Activated CD4-positive, alpha-beta T cell treated with anti-CD3 and anti-CD28 coated beads for 1 hour (primary cell): ENCODE measurements around the gene SPNS3.
A peak's percentile ranks its signal among the peaks of the same experiment; 100 is the strongest.

Experiments
- DNase-seq: peaks from one replicate; pipeline ENCODE4 v3.0.0-alpha.2; 2020

Gene SPNS3

DNA sequence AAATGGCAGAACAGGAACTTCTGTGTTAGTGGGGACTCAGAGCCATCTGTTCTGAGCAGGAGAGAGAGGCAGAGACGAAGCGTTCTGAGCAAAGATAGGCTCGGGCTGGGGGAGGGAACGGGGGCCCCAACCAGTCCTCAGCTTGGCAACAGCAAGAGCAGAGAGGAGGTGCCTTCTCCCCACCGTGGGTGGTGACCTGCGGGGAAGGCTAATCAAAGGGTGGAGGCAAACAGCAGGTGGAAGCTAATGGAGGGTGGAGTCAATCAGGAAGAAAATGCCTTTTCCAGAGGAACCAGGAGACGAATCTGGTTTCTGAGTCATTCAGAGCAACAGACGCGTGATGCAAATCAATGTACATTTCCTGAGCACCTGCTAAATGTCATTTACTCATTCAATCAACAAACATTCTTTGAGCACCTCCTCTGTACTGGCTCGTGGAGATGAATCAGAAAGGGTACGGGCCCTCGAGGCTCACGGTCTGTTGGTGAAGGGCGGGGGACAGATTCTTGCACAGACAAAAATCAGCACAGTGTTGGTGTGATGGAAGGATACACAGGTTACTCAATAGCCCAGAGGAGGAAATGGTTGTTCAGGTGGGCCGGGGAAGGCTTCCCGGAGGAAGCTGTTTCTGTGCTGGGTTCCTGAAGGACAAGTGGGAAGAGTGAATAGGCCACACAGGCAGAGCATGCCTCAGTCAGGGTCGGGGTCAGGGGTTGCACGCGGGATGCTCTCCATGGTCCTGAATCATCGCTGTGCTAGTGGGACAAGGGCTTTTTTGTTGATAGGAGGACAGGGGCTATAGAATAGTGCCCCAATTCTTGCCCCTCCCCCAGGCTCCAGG is 59.2 kb downstream of the SPNS3 start:
- DNase-seq, result no peak

DNA sequence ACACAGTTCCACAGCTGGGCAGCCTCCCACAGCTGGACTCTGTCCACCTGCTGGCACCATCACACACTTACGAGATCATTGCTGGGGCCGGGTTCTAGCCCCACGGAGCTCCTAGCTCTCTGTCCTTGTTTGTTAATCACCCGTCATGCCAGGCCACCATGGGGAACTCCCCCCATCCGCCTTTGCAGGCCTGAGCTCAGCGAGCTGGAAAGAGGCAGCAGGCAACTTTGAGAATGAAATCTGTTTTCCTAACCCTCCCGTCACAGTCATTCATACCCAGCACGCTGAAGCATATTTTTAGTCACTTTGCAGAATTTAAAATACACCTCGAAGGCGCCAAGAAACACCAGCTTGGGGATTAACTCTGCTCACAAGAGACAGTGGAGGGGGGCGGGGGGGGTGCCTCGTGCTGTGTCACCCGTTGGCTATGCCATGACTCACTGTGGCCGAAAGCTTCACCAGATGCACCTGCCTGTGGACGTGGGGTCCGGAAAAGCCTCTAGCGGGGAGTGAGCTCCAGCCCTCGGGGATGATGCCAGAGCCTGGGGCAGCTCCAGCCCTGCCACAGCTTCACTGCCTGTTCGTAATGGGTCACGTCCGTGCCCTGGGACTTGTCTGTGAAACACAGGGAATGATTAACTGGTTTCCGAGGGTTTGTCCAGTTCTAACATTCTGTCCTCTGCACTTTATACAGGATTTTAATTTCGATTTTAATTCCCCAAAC is 63.5 kb downstream of the SPNS3 start:
- no peak for DNase-seq

DNA sequence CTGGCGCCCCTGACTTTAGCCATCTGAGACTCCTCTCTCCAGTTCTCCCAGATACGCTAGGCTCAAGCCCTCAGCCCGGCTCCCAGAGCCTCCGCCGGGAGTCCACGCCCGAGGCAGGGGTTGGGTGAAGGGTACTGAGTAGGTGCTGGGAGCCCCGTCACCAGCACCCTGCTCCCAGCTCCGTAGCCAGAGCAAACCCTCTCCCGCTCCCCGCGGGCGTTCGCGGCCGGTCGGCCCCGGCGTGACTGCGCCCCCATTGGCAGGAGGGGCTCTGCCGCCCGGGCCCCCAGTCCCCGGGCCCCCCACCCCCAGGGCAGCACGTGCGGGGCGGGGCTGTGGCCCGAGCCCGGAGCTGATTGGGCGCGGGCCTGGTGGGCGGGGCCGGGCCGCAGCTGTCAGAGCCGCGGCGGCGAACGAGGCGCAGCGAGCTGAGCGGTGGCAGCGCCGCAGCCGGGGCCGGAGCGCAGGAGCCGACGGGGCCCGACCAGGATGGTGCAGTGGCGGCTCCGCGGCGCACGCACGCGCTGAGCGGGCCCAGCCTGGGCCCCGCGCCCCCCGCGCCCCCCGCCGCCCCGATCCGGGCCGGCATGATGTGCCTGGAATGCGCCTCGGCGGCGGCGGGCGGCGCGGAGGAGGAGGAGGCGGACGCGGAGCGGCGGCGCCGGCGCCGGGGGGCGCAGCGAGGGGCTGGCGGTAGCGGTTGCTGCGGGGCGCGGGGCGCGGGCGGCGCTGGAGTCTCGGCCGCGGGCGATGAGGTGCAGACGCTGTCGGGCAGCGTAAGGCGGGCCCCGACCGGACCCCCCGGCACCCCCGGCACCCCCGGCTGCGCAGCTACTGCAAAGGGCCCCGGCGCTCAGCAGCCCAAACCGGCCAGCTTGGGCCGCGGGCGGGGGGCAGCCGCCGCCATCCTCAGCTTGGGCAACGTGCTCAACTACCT is 65.0 kb downstream of the SPNS3 start, which contains the start of gene SPNS2:
Gene SPNS2 (plus strand): TSS at position 421 of the 937 bp plus-strand sequence. CDS start 167 bp downstream, at position 588.
- peak; percentile 49 for DNase-seq

DNA sequence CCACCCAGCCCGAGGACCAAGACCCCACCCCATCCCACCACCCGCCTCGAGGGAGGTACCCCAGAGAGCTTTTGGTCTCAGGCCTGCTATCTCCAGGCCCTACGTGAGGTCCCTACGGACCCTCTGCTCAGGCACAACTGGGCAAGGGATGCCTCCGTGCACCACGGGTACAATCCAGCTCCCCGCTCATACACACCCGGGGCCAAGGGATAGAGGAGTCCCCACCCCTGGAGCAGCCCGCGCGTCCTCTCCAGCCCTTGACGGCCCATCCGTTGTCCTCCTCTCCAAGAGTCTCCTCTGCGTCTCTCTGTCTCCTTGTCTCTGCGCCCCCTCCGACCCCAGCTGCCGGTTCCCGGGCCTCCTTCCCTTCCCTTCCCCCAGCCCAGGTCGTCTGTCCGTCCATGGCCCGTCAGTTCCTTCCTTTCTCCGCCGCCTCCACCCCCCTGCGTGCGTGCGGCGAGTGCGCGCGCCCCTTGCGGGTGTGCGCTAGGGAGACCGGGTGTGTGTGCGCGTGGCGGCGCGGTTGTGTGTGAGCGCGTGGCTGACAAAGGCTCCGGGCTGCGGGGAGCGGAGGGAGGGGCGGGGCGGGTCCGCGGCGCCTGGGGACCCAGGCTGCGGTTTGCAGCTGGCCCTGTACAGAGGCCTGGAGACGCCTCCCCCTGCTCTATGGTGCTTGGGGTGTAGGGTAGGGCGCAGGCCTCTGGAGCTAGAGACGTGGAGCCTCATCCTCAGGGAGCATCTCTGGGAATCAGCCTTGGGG is 65.9 kb downstream of the SPNS3 start:
- no peak for DNase-seq

DNA sequence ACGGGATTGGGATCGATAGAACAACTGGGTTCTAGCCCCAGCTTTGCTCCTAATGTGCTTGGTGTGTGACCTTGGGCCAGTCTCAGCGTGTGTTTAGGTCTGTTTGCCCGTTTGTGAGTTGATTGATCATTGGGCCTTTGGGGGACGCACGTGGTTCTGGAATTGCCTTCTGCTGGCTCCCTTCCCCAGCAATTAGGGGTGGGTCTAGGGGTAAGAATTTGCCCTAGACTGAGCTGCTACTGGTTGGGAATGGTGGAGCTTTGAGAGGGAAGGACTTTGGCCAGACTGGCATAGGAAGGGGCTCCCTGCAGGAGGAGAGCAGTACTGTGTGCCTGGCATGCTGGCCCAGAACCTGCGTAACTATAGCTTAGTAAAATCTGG is 66.4 kb downstream of the SPNS3 start:
- no peak for DNase-seq

DNA sequence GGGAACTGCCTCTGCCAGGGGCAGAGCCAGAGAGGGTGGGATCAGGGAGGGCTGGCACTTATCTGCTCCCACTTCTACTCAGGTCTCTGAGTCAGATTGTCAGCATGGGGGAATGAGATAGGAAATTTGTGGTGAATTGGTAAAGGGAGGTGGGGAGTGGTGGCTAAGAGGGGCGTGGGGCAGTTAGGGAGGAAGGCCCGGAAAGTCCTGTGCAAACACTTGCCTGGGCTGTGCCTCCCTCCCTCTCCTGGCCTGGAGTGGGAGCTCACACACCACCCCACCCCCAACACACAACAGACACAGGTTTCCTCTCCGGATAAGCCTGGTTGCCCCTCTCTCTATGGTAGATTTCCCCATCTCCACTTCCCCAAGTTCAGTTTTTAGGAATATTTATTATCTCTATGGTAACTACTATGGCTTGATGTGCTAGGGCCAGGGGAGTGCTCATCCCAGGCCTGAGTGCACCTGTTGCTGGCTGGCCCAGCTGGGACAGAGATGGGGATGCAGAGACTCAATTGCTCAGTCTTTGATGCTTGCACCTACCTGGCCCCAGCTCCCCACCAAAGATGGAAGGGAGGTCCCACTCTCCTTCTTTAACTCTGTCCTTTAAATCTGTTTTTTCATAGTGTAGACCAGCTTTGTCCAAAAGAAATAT is 67.7 kb downstream of the SPNS3 start:
- no peak for DNase-seq

DNA sequence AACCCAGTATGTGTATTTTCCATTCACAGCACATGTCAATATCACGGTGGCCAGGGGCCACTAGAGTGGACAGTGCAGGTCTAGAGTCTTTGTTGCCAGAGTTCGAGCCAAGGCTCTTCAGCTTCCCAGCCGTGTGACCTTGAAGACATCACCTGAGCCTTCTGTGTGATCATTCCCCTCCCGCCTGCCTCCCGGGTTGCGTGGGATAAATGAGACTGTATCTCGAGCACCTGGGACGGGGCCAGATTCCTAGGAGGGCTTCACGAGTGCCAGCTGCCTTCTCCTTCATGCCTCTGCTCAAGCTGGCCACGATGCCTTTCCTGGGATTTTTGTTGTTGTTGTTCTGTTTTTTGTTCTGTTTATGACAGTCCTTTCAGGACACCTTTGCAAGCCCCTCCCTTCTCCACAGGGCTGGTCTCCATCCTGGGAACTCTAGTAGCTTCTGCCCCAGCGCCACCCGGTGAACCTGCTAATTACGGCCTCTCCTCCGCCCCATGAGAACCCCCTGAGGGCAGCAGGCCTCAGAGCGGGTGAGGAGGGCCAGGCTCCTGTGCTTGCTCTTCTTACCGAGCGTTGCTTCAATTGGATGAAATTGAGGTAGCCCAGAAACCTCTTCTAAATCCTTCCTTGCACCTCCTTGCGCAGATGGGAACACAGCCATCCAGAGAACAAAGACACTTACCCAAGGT is 68.9 kb downstream of the SPNS3 start:
- no peak for DNase-seq

DNA sequence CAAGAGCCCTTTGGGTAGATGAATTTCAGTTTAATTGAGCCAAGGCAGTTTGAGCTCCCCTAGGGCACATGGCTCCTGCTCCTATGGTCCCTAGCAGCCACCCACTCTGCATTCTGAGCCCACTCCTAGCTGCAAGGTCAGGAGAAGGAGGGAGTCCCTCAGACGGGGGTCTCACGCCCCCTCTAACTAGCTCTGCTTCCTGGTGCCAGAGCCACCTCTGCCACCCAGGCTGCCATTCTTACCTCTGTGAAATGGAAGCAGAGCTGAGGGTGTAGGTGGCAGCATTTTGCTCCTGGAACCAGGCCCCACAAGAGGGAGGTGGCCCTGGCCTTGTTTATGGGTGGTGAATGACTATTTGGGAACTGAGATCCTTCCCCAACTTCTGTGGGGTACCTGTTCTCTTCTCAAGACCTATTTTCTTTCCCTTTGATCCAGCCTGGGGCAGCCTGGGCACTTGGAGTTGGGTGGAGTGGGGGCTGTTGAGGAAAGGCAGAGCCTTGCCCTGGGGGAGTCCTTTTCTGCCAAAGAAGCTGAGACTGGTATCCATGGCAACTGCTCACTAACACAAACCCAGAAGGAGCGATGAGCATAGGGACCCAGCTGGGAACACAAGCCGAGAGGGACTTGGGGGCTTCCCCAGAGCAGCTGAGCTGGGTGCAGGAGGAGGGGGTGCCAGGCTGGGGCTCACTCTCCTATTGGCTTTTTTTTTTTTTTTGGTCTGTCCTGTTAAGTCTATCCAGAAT is 69.7 kb downstream of the SPNS3 start:
- DNase-seq, result no peak

DNA sequence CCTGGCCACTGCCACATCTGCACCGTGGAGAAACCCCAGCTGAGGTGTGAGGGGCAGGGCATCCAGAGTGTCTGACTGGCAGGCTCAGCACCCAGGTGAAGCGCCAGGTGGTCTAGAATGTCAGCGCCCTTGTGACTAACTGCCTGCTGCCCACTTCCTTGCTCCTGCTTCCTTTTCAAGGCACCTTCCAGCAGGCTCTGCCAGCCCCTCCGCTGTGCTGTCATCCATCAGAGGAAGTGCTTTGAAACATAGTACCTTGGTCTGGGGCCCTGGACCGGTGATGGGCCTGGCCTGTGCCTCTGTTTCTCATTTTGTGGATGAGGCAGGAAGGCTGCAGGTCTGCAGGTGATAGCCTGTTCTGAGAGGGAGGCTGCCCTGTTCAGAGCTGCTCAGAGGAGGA is 70.4 kb downstream of the SPNS3 start:
- DNase-seq, result no peak

DNA sequence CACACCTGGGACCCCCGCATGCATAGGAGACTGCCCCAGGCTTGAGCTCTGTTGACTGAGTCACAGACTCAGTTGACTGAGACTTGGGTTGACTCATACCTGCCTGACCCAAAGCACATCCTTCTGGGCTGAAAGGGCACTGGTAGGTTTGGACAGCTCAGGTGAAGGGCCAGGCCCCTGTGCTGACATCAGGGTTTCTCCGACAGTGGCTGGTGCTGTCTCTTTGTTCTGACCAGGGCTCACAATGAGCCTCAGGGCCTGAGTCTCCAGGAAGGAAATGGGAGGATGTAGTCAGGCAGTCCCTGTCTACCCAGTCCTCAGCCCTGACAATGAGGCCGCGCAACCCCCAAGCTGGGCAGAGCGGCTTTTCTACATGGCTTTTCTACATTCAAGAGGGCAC is 71.4 kb downstream of the SPNS3 start:
- no peak for DNase-seq

DNA sequence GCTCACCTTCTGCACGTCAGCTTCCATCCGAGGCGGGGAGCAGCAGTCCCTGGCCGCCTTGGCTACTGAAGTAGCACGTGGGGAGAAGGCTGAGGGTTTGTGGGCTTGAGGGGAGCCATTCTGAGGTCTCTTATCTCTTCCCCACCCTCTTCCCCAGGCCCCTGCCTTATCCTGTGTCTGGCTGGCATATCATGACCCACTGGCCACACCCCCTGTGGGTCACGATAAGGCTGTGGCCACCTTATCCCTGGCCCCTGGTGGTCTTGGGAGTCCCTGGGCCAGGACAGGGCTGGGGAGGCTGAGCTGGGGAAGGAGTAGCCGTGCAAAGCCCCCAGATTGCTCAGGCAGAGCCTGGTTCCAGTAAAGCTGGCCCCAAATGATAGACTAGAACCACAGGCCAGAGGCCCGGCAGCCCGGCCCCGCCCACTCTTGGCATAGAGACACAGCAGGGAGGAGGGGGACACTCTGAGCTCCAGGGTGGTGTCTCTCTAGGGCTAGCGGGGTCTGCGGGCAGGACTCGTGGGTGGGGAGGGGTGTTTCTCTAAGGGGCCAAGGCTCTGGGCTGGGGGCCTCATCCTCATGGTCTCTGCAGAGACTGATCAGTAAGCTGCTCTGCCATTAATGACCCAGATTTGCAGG is 72.6 kb downstream of the SPNS3 start:
- DNase-seq, result no peak

DNA sequence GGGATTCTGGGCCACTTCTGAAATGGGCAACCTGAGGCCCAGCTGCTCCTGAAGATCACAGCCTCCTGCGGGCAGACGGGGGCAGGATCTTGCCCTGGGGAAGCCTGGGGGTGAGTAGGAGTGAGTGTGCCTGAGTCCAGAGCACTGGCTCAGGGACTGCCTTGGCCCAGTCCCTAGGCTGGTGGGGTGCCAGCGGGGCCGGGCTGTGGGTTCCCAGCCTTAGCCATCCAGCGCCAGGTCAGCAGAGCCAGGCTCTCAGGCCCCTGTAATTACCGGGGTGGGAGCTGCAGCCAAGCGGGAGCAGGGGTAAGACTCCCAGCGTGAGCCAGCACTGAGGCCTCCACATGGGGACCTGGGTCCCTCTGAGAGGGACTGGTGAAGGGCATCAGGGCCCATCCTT is 73.2 kb downstream of the SPNS3 start:
- DNase-seq, result no peak

DNA sequence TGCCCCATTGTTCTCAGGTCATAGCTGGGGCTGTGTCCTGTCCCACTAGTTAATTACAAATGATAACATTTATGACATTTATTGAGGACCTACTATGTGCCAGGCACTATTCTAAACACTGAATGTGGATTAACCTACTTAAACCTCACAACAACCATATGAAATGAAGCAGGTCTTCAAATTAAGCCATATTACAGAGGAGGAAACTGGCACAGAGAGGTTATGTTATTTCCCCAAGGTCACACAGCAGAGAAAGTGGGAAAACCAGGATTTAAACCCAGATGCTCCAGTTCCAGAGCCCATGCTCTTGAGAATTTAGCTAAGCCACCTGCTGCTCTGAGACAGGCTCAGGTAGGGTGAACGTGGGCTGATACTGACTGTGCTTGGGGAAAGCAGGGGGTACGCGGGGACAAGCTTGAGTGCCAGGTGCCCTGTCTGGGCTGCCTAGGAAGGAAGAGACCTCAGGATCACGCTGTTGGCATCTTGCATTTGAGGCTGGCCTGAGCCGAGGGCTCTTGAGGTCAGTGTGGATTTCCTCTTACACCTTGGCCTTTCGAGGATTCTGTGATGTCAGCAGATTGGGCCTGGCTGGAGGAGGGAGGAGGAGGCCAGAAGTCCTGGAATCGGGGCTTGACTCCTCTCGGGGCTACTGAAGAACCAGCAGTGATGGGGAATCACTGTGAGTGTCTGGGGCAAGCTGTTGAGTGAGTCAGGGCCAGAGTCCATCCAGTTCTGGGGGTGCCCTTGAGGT is 73.8 kb downstream of the SPNS3 start:
- DNase-seq, result no peak

DNA sequence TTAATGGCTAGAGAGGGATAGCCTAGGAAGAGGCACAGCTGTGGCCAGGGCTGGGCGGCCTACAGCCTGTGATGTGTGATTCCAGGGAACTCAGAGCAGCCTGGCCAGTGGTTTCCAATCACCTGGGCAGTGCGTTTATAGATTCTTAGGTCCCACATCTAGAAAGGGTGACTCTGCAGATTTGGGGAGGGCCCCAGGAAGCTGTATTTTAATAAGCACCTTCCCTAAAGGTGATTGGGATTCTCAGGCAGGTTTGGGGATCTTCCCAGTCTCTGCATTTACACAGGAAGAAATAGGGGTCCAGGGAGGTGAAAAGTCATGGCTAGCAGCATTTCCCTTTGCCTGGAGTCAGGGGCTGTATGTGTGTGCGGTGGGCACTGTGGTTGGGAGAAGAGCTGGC is 74.5 kb downstream of the SPNS3 start:
- DNase-seq, result no peak

DNA sequence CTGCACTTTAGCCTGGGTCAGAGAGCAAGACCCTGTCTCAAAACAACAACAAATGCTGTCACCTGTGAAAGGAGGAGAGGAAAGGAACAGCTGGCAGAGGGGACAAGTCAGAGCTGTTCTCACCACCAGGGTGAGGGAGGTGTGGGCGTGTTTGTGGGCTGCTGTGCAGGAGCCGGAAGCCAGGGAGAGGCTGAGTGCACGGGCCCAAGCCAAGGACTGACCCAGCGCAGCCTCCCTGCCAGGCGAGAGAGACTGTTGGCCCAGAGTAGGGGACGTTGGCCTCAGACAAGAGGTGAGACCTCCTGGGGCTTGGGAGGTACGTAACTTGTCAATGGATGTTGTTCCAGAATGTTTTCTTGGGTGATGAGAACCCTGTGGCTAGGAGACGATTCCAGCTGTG is 75.7 kb downstream of the SPNS3 start:
- no peak for DNase-seq

DNA sequence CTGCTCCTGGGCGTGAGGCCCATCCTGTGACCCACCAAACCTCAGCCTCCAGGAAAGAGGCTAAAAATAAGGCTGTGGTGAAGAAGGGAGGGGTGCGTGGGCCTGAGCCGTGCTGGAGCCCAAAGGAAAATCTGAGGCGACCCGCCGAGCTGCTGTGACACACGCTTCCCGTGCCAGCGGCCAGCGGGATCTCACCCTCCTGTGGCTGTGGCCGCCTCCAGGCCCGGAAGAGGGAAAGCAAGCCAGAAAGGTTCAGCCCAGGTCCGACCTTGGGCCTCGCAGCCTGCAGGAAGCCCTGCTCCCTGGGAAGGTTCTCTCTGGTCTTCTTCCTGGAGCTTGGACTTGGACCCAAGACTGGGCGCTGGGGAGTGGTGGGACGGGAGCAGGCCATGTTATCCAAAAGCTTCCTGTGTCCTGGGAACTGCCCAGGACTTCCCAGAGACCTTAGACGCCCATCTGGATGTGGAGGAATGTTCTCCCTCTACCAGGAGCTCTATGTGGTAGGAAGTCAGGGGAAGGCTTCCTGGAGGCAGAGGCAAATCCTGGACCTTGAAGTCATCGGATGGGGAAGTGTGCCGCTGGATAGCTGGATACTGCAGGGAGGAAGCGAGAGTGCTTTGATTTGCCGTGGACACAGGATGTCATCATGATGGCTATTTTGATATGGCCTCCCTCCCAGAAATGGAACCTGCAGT is 76.3 kb downstream of the SPNS3 start:
- no peak for DNase-seq

DNA sequence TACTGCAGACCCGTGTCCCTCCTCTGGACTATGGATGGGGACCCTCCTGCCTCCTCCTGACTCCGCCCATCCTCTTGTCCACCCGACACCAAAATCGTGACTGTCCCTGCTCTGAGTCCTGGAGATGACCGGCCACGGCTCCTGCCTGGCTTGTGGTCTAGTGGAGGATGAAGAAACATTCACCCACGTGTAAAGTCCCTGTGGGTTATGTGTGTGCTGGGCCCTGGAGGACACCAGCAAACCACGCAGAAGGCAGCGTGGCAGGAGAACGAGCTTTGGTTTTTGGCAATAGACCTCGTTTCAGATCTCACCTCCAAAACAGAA is 76.8 kb downstream of the SPNS3 start:
- DNase-seq, result no peak

DNA sequence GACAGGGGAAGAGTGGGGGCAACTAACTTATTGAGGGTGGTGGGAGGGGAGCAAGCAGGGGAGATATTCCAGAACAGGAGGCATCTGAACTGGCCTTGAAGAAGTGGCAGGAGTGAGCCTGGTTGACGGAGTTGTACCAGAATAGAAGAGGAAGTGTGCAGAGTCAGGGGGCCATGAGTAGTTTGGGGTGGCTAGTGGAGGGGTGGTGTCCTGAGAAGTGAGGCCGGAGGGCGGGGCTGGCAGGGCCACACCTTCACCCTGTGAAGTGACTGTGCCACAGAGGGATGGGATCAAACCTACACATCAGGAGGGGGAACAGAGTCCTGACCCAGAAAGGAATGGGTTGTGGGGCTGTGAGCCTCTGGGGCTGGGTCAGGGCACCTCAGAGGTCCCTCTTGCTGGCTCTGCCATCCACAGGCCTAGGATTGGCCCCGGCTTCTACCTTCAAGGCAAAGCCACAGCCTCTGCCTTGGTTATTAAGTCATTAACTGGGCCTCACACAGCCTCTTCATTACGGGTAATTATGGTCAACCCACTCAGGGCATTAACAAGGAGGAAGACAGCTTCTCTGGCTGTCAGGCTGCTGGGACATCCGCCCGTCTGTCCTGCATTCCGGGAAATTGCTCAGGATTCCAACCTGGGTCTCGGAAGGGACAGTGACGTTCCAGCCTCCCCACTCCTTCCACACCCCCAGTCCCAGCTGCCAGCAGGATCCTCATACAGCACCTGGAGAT is 77.6 kb downstream of the SPNS3 start:
- DNase-seq, result no peak
